Transverse colon (tissue), 4 donors: ENCODE data around the gene PTPRD.

Experiments
- EP300 ChIP-seq: sonication (generic); formaldehyde crosslinking; IDR thresholded peaks from one replicate; pipeline ENCODE4 v1.6.1; 2017; ENCODE audit warnings: antibody characterized with exemption, low read depth
- POLR2A ChIP-seq: fragments of 450-650 bp; IDR thresholded peaks from one replicate; pipeline ENCODE4 v1.6.1; 2016; ENCODE audit warnings: antibody characterized with exemption, mild to moderate bottlenecking, moderate library complexity
- POLR2AphosphoS5 ChIP-seq, 3 donors: sonication (generic); formaldehyde crosslinking; IDR thresholded peaks; one replicate each; pipeline ENCODE4 v1.6.1; 2016; ENCODE audit warnings: antibody characterized with exemption in 3 of 3
- TF ChIP-seq, protein P1 (sequence below), 5 experiments: fragments of 200-600 bp in 3 of 5; fragments of 450-650 bp in 2 of 5; sonication (generic) in 3 of 5; IDR thresholded peaks; 1 replicate in 2 of 5; 2 replicates in 3 of 5; pipeline ENCODE4 v1.5.1; 2016 to 2017; ENCODE audit warnings: antibody characterized with exemption in 5 of 5, inconsistent platforms in 3 of 5, mild to moderate bottlenecking in 2 of 5, moderate library complexity in 1 of 5

DNA sequence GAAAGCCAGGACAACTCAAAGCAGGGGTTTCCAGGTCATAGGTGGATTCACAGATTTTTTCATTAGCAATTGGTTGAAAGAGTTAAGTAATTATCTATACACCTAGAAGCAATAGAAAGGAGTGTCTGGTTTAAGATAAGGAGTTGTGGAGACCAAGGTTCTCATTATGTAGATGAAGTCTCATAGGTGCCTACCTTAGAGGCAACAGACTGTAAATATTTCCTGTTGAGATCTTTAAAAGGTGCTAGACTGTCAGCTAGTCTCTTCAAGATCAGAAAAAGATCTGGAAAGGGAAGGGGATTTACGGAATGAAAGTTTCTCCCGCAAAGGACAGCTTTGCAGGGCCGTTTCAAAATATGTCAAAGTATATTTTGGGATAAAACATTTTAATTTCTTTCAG lies 603.4 kb downstream of the PTPRD start:
- TF ChIP-seq, protein P1, sequence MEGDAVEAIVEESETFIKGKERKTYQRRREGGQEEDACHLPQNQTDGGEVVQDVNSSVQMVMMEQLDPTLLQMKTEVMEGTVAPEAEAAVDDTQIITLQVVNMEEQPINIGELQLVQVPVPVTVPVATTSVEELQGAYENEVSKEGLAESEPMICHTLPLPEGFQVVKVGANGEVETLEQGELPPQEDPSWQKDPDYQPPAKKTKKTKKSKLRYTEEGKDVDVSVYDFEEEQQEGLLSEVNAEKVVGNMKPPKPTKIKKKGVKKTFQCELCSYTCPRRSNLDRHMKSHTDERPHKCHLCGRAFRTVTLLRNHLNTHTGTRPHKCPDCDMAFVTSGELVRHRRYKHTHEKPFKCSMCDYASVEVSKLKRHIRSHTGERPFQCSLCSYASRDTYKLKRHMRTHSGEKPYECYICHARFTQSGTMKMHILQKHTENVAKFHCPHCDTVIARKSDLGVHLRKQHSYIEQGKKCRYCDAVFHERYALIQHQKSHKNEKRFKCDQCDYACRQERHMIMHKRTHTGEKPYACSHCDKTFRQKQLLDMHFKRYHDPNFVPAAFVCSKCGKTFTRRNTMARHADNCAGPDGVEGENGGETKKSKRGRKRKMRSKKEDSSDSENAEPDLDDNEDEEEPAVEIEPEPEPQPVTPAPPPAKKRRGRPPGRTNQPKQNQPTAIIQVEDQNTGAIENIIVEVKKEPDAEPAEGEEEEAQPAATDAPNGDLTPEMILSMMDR (IDR thresholded peaks at IDR 0.05) = no peak
- TF ChIP-seq POLR2AphosphoS5 (IDR thresholded peaks at IDR 0.05) (no peak), EP300 (no peak), POLR2A (no peak)
